Fibroblast of gingiva (primary cell): ENCODE data around the gene PFN4.
"Not testable (repeated sequence)": the region's sequence is repeated elsewhere in the genome, so short reads cannot be mapped to it uniquely, and the experiment has no call there.

Experiments
- DNase-seq: peaks from one replicate; pipeline ENCODE4 v3.0.0-alpha.2; 2011; ENCODE audit warnings: low read depth

PFN4 gene

DNA sequence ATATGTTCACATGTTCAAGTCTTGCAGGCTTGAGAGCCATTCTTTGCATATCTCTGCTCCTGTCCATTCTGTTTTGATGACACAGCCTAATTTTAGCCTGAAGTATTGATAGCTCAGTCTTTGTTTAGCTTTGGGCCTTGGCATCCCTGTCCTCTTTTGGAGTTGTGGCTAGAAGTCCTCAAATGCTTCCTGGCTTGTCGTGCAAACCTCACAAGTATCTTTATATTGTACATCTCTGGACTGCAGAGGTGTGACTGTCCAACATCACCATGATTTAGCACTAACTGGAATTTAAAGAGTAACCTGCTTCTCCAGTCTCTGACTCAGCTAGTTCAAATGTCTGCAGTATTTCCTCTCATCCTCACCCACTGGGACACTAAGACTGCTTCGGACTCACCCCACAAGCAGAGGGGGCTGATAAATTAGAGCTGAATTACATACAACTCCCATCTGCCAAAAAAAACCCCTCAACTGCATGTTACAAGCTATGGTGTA lies 11.7 kb downstream of the PFN4 start:
- no peak for DNase-seq

DNA sequence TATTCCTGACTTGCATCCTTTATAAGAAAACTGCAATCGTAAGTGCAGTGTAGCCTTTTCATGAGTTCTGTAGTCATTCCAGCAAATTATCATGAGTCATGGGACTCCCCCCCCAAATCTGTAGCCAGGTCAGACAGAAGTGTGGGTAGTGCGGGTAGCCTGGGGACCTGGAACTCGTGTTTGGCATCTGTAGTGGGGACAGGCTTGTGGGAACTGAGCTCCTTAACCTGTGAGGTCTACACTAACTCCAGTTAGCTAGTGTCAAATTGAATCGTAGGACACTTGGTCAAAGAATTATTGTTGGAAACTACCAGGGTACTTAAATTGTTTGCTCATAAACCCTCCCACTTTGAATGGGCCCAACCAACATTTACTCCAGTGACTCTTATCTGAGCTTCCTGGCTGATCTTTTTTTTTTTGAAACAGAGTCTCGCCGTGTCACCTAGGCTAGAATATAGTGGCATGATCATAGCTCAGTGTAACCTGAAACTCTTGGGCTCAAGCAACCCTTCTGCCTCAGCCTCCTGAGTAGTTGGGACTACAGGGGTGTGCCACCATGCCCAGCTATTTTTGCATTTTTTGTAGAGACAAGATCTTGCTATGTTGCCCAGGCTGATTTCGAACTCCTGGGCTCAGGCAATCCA lies 12.4 kb downstream of the PFN4 start:
- no peak for DNase-seq

DNA sequence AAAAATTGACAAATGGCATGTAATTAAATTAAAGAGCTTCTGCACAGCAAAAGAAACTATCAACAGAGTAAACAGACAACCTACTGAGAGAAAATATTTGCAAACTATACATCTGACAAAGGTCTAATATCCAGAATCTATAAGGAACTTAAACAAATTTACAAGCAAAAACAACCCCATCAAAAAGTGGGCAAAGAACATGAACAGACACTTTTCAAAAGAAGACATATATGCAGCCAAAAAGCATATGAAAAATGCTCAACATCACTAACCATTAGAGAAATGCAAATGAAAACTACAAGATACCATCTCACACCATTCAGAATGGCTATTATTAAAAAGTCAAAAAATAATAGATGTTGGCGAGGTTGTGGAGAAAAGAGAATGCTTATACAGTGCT lies 13.7 kb downstream of the PFN4 start:
- not testable (repeated sequence) for DNase-seq

- DNase-seq, result no peak
Measured at GRCh38 chr2:24107336-24107735, 15.8 kb downstream of the PFN4 start.

DNA sequence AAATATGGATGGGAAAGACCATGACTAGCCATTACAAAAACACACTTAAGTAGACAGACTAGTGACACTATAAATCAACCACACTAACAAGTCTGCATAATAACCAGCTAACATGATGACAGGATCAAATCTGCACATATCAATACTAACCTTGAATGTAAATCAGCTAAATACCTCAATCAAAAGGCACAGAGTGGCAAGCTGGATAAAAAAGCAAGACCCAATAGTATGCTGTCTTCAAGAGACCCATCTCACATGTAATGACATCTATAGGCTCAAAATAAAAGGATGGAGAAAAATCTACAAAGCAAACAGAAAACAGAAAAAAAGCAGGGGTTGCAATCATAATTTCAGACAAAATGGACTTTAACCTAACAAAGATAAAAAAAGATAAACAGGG lies 16.3 kb downstream of the PFN4 start:
- no peak for DNase-seq

DNA sequence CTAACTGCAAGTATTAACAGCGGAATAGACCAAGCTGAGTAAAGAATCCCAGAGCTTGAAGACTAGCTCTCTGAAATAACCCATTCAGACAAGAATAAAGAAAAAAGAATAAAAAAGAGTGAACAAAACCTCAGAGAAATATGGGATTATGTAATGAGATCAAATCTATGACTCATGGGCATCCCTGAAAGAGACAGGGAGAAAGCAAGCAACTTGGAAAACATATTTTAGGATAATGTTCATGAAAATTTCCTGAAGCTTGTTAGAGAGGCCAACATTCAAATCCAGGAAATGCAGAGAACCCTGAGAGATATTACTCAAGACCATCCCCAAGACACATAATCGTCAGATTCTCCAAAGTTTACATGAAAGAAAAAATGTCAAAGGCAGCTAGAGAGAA lies 17.3 kb downstream of the PFN4 start:
- no peak for DNase-seq

GRCh38 chr2:24104906-24105305 lies 18.2 kb downstream of the PFN4 start:
- DNase-seq, result no peak

DNA sequence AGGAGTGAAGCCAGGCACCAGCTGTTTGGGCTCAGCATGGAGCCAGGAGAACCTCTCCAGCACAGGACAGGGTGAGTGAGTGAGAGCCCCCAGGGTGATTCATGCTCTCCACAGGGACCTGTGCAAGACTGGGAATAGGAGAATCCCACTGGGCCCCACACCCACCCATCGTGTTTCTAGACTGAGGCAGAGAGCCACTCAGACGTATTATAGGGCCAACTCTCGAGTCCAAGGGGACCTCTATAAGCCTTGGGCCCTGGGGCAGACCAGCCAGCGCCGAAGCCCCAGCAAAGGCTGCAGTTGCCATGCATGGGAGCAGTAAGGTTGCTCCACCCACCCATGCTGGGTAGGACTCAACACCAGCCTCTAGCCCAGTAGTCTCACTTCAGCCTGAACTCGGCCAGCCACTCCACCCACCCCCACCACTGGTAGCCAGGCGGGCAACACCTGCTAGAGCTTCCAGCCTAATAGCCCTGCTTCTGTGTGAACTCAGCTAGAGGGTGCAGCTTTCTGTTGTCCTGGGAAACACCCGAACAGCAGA lies 19.0 kb downstream of the PFN4 start:
- DNase-seq, result no peak

DNA sequence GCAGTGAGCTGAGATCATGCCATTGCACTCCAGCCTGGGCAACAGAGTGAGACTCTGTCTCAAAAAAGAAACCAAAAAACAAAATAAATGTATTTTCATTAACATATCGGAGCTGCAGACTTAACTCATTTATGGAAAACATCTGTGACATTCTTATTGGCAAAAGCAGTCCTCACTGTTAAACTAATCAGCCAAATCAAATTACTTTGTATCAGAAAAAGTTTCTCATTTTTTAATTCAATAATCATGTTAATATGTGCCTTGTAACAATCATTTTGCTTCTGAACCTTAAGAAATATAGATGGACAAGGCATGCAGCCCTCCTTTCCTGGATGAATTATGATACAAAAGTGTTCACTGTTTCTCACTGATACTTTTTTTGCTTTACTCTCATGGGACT lies 20.5 kb downstream of the PFN4 start:
- no peak for DNase-seq

DNA sequence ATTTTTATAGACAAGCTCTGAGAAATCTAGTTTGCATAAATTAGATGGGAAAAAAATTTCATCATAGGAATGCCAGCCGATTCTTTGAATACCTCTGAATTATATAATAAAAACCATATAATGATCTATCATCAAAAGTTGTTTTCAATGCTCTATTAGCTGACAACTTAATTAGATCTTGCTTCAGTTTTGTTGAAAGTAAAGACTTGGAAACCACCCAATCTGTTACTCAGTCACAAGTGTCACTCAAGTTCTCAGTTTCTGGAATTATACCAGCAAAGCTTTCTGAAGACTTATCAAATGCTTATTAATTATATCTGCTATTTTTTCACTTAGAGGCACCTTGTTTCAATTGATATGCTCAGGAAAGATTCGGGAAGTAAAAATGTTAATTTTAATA lies 21.1 kb downstream of the PFN4 start:
- DNase-seq, result no peak

- not testable (repeated sequence) for DNase-seq
Measured at GRCh38 chr2:24100732-24101131, 22.4 kb downstream of the PFN4 start.

DNA sequence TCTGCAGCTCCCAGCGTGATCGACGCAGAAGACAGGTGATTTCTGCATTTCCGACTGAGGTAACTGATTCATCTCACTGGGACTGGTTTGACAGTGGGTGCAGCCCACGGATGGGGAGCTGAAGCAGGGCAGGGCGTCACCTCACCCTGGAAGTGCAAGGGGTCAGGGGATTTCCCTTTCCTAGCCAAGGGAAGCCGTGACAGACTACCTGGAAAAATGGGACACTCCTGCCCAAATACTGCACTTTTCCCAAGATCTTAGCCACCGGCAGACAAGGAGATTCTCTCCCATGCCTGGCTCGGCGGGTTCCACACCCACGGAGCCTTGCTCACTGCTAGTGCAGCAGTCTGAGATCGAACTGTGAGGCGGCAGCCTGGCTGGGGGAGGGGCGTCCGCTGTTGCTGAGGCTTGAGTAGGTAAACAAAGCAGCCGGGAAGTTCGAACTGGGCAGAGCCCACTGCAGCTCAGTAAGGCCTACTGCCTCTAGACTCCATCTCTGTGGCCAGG lies 27.9 kb downstream of the PFN4 start:
- DNase-seq, result not testable (repeated sequence)

GRCh38 chr2:24093270-24093669 lies 29.9 kb downstream of the PFN4 start:
- DNase-seq, result not testable (repeated sequence)

DNA sequence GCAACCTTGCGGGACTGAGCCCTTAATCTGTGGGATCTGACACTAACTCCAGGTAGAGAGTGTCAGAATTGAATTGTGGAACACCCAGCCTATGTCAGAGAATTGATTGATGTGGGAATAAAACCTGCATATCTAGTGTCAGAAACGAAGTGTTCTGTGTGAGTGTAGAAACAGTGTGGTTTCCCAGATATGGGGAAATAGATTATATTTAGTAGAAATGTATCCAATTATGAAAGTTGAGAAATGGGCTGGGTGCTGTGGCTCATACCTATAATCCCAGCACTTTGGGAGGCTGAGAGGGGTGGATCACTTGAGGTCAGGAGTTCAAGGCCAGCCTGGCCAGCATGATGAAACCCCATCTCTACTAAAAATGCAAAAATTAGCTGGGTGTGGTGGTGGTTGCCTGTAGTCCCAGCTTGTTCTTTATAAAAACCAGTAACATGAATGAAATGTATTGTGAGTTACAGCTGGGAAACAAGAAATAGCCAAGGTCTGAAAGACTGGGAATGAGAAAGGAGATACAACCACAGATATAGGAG lies 34.2 kb downstream of the PFN4 start:
- DNase-seq, result no peak

DNA sequence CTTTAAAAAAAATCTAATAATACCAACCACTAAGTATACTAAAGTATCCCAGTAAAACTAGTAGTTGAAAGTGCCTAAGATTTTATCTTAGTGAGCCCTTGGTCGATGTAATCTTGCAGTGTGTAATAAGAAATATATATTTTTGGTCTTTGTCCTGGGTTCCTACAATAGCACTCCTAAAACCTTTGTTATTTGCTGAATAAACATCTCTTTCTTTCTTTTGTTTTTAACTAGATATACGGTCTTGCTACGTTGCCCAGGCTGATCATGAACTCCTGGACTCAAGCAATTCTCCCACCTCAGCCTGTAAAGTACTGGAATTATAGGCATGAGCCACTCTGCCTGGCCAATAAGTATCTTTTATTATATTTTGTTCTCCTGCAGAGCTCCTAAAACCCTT lies 36.1 kb downstream of the PFN4 start:
- no peak for DNase-seq

- DNase-seq, result no peak
Measured at GRCh38 chr2:24086241-24086640, 36.9 kb downstream of the PFN4 start.

DNA sequence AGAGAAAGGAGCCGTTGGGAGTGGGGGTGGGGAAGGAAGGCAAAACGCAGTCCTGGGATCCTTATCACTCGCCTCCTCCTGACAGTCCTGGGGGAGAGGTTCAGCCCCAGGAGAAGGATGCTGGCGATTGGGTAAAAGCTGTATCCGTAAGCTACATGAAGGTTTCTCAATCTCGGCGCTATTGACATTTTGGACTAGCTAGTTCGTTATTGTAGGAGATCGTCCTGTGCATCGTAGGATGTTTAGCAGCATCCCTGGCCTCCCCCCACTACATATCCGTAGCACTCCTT lies 38.0 kb downstream of the PFN4 start:
- DNase-seq, result no peak

GRCh38 chr2:24084386-24085199 lies 38.5 kb downstream of the PFN4 start, which contains the start of gene TP53I3:
Gene TP53I3 (minus strand): TSS chr2:24084834. CDS start chr2:24084326, 508 bp downstream.
- peak; percentile 87 for DNase-seq

- peak; percentile 79 for DNase-seq
Measured at GRCh38 chr2:24083567-24084385, 39.4 kb downstream of the PFN4 start.

GRCh38 chr2:24082787-24083566 lies 40.2 kb downstream of the PFN4 start:
- no peak for DNase-seq

GRCh38 chr2:24080701-24081100 lies 42.4 kb downstream of the PFN4 start:
- peak; percentile 60 for DNase-seq
